Measurements from ENCODE around the gene RFTN1. TPM values are rescaled to one million over a fixed set of nuclear protein-coding genes. Genes with fewer than 3 reads are reported as not detected.

Gene RFTN1
- polyA plus RNA-seq, 3 donors: 17.4 to 28.0 (median 27.2) TPM

DNA sequence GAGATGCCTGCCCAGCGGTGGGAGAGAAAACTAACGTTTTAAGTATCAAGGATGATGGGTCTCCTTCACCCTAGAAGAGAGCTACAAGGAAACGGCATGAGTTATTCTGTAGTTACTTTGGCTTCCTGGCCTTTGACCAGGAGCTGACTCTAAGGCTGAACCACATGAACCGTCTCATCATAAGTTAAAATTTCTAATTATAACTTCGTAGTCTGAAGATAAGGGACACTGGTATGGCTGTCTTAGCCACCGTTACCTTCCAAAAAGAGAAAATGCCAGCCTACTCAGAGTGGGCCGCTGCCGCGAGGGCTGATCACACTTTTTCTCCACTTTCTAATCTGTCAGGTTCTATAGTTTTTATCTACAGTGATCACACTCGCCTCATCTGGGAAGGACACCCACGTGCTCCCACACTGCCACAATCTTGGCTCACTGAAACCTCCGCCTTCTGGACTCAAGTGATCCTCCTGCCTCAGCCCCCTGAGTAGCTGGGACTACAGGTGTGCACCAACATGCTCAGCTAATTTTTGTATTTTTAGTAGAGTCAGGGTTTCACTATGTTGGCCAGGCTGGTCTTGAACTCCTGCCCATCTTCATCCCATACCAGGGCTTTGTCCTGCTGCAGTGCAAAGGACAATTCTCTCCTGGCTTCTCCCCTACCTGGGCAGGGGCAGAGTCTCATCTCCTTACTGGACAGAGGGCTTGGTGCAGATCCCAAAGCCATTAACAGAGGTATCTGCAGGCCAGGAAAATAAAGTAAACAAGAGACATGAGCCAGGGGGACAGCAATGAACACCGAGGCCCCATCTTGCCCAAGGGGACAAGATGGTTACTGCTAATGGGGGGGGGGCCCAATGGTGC lies 73.4 kb downstream of the RFTN1 start:
- no peak overlapping the region for H3K4me3 Mint-ChIP-seq
- no peaks in the 10 kb centered on the region for H3K9me3 Mint-ChIP-seq
- no peak overlapping the region for H3K4me2 ChIP-seq (replicated peaks; ENCODE audit: extremely low read depth, low read length, poor library complexity, severe bottlenecking)
- H3K27ac Mint-ChIP-seq: no peak overlapping the region
- peaks cover 18% of the 10 kb centered on the region for H3K4me1 Mint-ChIP-seq
- H3K27ac ChIP-seq (ENCODE audit: low read depth in 1 of 2, low read length in 2 of 2): no peak overlapping the region
- no peaks in the 10 kb centered on the region for H3K9me3 ChIP-seq (replicated peaks in 1 of 2; ENCODE audit: control insufficient read depth in 1 of 2, insufficient read depth in 1 of 2, low read length in 2 of 2)
- H3K36me3 ChIP-seq (replicated peaks in 1 of 2; ENCODE audit: control insufficient read depth in 1 of 2, insufficient read depth in 2 of 2, low read length in 2 of 2): no peaks in the 10 kb centered on the region
- no peak for DNase-seq
- no peaks in the 10 kb centered on the region for H3K4me1 ChIP-seq (ENCODE audit: control insufficient read depth in 1 of 2, insufficient read depth in 2 of 2, low read length in 2 of 2)
- 100% methylated on average over 3 of the region's 13 CpGs for WGBS (ENCODE audit: insufficient coverage)
- no peaks in the 10 kb centered on the region for H3K79me2 ChIP-seq (ENCODE audit: insufficient read depth, low read length)
- H3K27me3 ChIP-seq (ENCODE audit: control insufficient read depth in 2 of 2, insufficient read depth in 2 of 2, low read length in 2 of 2): no peaks in the 10 kb centered on the region
- H3K9ac ChIP-seq (ENCODE audit: insufficient read depth, low read length, poor library complexity, severe bottlenecking): no peak overlapping the region
- TF ChIP-seq, protein P1, sequence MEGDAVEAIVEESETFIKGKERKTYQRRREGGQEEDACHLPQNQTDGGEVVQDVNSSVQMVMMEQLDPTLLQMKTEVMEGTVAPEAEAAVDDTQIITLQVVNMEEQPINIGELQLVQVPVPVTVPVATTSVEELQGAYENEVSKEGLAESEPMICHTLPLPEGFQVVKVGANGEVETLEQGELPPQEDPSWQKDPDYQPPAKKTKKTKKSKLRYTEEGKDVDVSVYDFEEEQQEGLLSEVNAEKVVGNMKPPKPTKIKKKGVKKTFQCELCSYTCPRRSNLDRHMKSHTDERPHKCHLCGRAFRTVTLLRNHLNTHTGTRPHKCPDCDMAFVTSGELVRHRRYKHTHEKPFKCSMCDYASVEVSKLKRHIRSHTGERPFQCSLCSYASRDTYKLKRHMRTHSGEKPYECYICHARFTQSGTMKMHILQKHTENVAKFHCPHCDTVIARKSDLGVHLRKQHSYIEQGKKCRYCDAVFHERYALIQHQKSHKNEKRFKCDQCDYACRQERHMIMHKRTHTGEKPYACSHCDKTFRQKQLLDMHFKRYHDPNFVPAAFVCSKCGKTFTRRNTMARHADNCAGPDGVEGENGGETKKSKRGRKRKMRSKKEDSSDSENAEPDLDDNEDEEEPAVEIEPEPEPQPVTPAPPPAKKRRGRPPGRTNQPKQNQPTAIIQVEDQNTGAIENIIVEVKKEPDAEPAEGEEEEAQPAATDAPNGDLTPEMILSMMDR (IDR thresholded peaks at IDR 0.05): no peak
- H3K36me3 Mint-ChIP-seq: peaks cover 2 to 6% of the 10 kb centered on the region in 2 donors
- peaks cover 0 to 2% (median 1%) of the 10 kb centered on the region in 3 donors for H3K27me3 Mint-ChIP-seq (ENCODE audit: low read depth in 3 of 3)
- no peak overlapping the region for H3K4me3 ChIP-seq (replicated peaks in 1 of 3; ENCODE audit: low read depth in 2 of 3, low read length in 3 of 3)
- H4K20me1 ChIP-seq (ENCODE audit: insufficient read depth, low read length): no peaks in the 10 kb centered on the region
- intact Hi-C loops (cut with micrococcal nuclease): no loop called here
- H2AFZ ChIP-seq (ENCODE audit: insufficient read depth, low read depth, low read length, poor library complexity, severe bottlenecking): no peak overlapping the region

DNA sequence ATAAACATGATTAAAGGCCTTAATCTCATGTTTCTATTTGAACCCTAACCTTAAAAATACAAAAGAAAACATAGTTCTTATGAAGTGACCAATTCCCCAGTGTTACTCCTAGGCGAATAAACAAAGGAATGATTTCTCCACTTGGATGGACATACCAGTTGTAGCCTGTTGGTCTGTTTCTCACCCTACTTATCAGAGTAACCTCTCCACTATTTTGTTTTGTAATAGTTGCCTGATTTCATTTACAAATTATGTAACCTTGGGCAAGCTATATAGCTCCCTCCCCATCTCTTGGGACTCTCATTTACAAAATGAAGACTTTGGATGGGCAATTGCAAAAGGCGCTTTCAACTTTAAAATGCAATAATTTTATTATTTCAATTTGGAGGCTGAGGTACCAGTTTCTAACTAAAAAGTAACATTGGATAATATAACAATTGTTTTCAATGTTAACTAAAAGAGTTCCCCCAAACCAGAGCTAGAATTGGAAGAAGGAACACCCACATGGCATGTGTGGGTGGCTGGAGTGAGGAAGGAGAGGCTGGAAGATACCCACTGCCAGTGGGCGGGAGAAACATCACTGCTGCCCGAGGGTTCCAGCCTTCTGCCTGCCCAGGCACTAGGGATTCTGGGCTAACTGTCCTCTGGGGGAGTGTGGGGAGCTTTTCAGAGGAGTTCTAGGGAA lies 74.2 kb downstream of the RFTN1 start:
- H3K9me3 Mint-ChIP-seq: no peaks in the 10 kb centered on the region
- intact Hi-C loops (cut with micrococcal nuclease): no loop called here
- H3K4me3 Mint-ChIP-seq: no peak overlapping the region
- peaks cover 18% of the 10 kb centered on the region for H3K4me1 Mint-ChIP-seq
- H3K4me2 ChIP-seq (replicated peaks; ENCODE audit: extremely low read depth, low read length, poor library complexity, severe bottlenecking): no peak overlapping the region
- H3K27me3 ChIP-seq (ENCODE audit: control insufficient read depth in 2 of 2, insufficient read depth in 2 of 2, low read length in 2 of 2): no peaks in the 10 kb centered on the region
- H2AFZ ChIP-seq (ENCODE audit: insufficient read depth, low read depth, low read length, poor library complexity, severe bottlenecking): no peak overlapping the region
- H3K36me3 ChIP-seq (replicated peaks in 1 of 2; ENCODE audit: control insufficient read depth in 1 of 2, insufficient read depth in 2 of 2, low read length in 2 of 2): no peaks in the 10 kb centered on the region
- no peaks in the 10 kb centered on the region for H3K4me1 ChIP-seq (ENCODE audit: control insufficient read depth in 1 of 2, insufficient read depth in 2 of 2, low read length in 2 of 2)
- no peak overlapping the region for H3K9ac ChIP-seq (ENCODE audit: insufficient read depth, low read length, poor library complexity, severe bottlenecking)
- H3K27me3 Mint-ChIP-seq (ENCODE audit: low read depth in 3 of 3): peaks cover 0 to 2% (median 2%) of the 10 kb centered on the region in 3 donors
- peaks cover 3 to 4% of the 10 kb centered on the region in 2 donors for H3K36me3 Mint-ChIP-seq
- no peak for DNase-seq
- H3K9me3 ChIP-seq (replicated peaks in 1 of 2; ENCODE audit: control insufficient read depth in 1 of 2, insufficient read depth in 1 of 2, low read length in 2 of 2): no peaks in the 10 kb centered on the region
- H3K79me2 ChIP-seq (ENCODE audit: insufficient read depth, low read length): no peaks in the 10 kb centered on the region
- H3K27ac Mint-ChIP-seq: no peak overlapping the region
- 100% methylated on average over 2 of the region's 4 CpGs for WGBS (ENCODE audit: insufficient coverage)
- H4K20me1 ChIP-seq (ENCODE audit: insufficient read depth, low read length): no peaks in the 10 kb centered on the region
- H3K4me3 ChIP-seq (replicated peaks in 1 of 3; ENCODE audit: low read depth in 2 of 3, low read length in 3 of 3): no peak overlapping the region
- H3K27ac ChIP-seq (ENCODE audit: low read depth in 1 of 2, low read length in 2 of 2): no peak overlapping the region
- TF ChIP-seq, protein P1 (IDR thresholded peaks at IDR 0.05): no peak
